Activated CD4-positive, alpha-beta T cell treated with anti-CD3 and anti-CD28 coated beads for 36 hours (primary cell): ENCODE measurements around the gene SMCP. TPM values are rescaled to one million over a fixed set of nuclear protein-coding genes. Genes with fewer than 3 reads are reported as not detected.

Source experiments
- ATAC-seq: fragments of 200-7000 bp; cut with Tn5 transposase; one replicate; pipeline ENCODE4 v1.10.0; 2021; ENCODE audit warnings: mild to moderate bottlenecking, moderate library complexity
- CTCF ChIA-PET: fragments of 350-600 bp; sonication (Branson Sonifier 250); formaldehyde crosslinking; loops from one replicate; lab custom pipeline; 2021; ENCODE audit warnings: antibody characterized with exemption; lab: Charles Lee
- POLR2A ChIA-PET: fragments of 350-600 bp; sonication (Branson Sonifier 250); formaldehyde crosslinking; loops from one replicate; lab custom pipeline; 2021; ENCODE audit warnings: antibody characterized with exemption, inconsistent platforms; lab: Charles Lee
- DNase-seq: peaks from one replicate; pipeline ENCODE4 v3.0.0-alpha.2; 2020
- H3K27ac Mint-ChIP-seq: one replicate; pipeline ENCODE4 v1.8.0; 2021; ENCODE audit warnings: mixed read lengths
- H3K27me3 Mint-ChIP-seq: one replicate; pipeline ENCODE4 v1.8.0; 2021; ENCODE audit warnings: mixed read lengths
- H3K36me3 Mint-ChIP-seq: one replicate; pipeline ENCODE4 v1.8.0; 2021; ENCODE audit warnings: low read depth, mixed read lengths
- H3K4me1 Mint-ChIP-seq: one replicate; pipeline ENCODE4 v1.8.0; 2021; ENCODE audit warnings: mixed read lengths
- H3K4me3 Mint-ChIP-seq: one replicate; pipeline ENCODE4 v1.8.0; 2021; ENCODE audit warnings: mild to moderate bottlenecking, moderate library complexity, mixed read lengths
- H3K9me3 Mint-ChIP-seq: one replicate; pipeline ENCODE4 v1.8.0; 2021; ENCODE audit warnings: low read depth, mixed read lengths
- intact Hi-C, 2 experiments: fragments of 100-400 bp; cut with DNase I in 1 of 2; cut with micrococcal nuclease in 1 of 2; formaldehyde crosslinking; loops; one replicate each; pipeline versions ENCODE4 v1.14.2 to v1.15.1; 2022 to 2024; cut with DNase I, micrococcal nuclease
- total RNA-seq, 2 experiments: library from RNA; stranded (reverse); gene quantifications; one replicate each; pipeline ENCODE4 v1.2.3, GENCODE V29; 2021

Gene SMCP
- total RNA-seq, 2 experiments from 2014 or later: not detected

GRCh38 chr1:152870831-152871730 lies 7.0 kb upstream of the SMCP start:
- DNase-seq (peak; percentile 14), ATAC-seq (no peak)
- no peaks in the 10 kb centered on the region for H3K4me1 Mint-ChIP-seq
- H3K27ac Mint-ChIP-seq: no peak overlapping the region
- H3K36me3 Mint-ChIP-seq: no peaks in the 10 kb centered on the region
- intact Hi-C loops: loop anchor here (1.0 to 10.0 kb wide), 7 partner anchors 56 to 352 kb away; partner anchors contain the start of gene SPRR1B (in 1 of the 2)
- H3K9me3 Mint-ChIP-seq: no peaks in the 10 kb centered on the region
- CTCF ChIA-PET: interaction anchor here (0.5 to 1.8 kb wide), 15 partner anchors 11 to 407 kb away, joined by 3 to 7 read pairs (median 3); no protein-coding TSS in a partner anchor
- POLR2A ChIA-PET: no interaction called here
- no peak overlapping the region for H3K4me3 Mint-ChIP-seq
- peaks cover 9% of the 10 kb centered on the region for H3K27me3 Mint-ChIP-seq

- Mint-ChIP-seq H3K36me3 (no peaks in the 10 kb centered on the region), H3K4me3 (no peak overlapping the region), H3K27me3 (peaks cover 9% of the 10 kb centered on the region), H3K9me3 (no peaks in the 10 kb centered on the region), H3K4me1 (no peaks in the 10 kb centered on the region), H3K27ac (no peak overlapping the region)
- DNase-seq (no peak), ATAC-seq (no peak)
- CTCF ChIA-PET: interaction anchor here (0.6 to 1.8 kb wide), 5 partner anchors 11 to 402 kb away, joined by 3 to 7 read pairs (median 3); no protein-coding TSS in a partner anchor
- intact Hi-C loops: loop anchor here (1.0 to 10.0 kb wide), 6 partner anchors 55 to 352 kb away; partner anchors contain the start of gene SPRR1B (in 1 of the 2)
- POLR2A ChIA-PET: no interaction called here
Measured at GRCh38 chr1:152871731-152872126, 6.4 kb upstream of the SMCP start.

- ChIA-PET CTCF (interaction anchor here (0.6 to 1.7 kb wide), 3 partner anchors 13 to 220 kb away, joined by 3 to 5 read pairs (median 4); partner anchors contain the start of gene LCE7A), POLR2A (no interaction called here)
- Mint-ChIP-seq H3K9me3 (no peaks in the 10 kb centered on the region), H3K27ac (no peak overlapping the region), H3K27me3 (peaks cover 13% of the 10 kb centered on the region), H3K36me3 (no peaks in the 10 kb centered on the region), H3K4me3 (no peak overlapping the region), H3K4me1 (no peaks in the 10 kb centered on the region)
- intact Hi-C loops: loop anchor here (5.0 to 10.0 kb wide), 4 partner anchors 161 to 349 kb away; partner anchors contain the start of gene SPRR1B (in 1 of the 2)
- DNase-seq (no peak), ATAC-seq (no peak)
Measured at GRCh38 chr1:152873495-152873894, 4.6 kb upstream of the SMCP start.

GRCh38 chr1:152876827-152877226 lies 1.3 kb upstream of the SMCP start:
- DNase-seq (no peak), ATAC-seq (no peak)
- no peaks in the 10 kb centered on the region for H3K9me3 Mint-ChIP-seq
- POLR2A ChIA-PET: no interaction called here
- CTCF ChIA-PET: no interaction called here
- H3K27ac Mint-ChIP-seq: no peak overlapping the region
- intact Hi-C loops: loop anchor here (10.0 kb wide), 3 partner anchors 158 to 318 kb away; partner anchors contain the start of gene SPRR1B (in 1 of the 2)
- no peaks in the 10 kb centered on the region for H3K36me3 Mint-ChIP-seq
- H3K4me3 Mint-ChIP-seq: no peak overlapping the region
- peaks cover 12% of the 10 kb centered on the region for H3K27me3 Mint-ChIP-seq
- no peaks in the 10 kb centered on the region for H3K4me1 Mint-ChIP-seq

- no peaks in the 10 kb centered on the region for H3K9me3 Mint-ChIP-seq
- H3K27ac Mint-ChIP-seq: no peak overlapping the region
- H3K4me1 Mint-ChIP-seq: no peaks in the 10 kb centered on the region
- H3K27me3 Mint-ChIP-seq: peaks cover 12% of the 10 kb centered on the region
- ATAC-seq (no peak), DNase-seq (no peak)
- intact Hi-C loops: loop anchor here (2.0 to 10.0 kb wide), 4 partner anchors 155 to 399 kb away; partner anchors contain the start of gene SPRR1B (in 1 of the 2)
- POLR2A ChIA-PET: no interaction called here
- H3K4me3 Mint-ChIP-seq: no peak overlapping the region
- no peaks in the 10 kb centered on the region for H3K36me3 Mint-ChIP-seq
- CTCF ChIA-PET: interaction anchor here (0.6 kb wide), 1 partner anchor 150 kb away, joined by 3 read pairs; no protein-coding TSS in a partner anchor
Measured at GRCh38 chr1:152879559-152880198, 1.6 kb downstream of the SMCP start.

GRCh38 chr1:152880316-152880715 lies 2.2 kb downstream of the SMCP start:
- Mint-ChIP-seq H3K9me3 (no peaks in the 10 kb centered on the region), H3K27ac (no peak overlapping the region), H3K4me3 (no peak overlapping the region), H3K27me3 (peaks cover 12% of the 10 kb centered on the region), H3K4me1 (no peaks in the 10 kb centered on the region), H3K36me3 (no peaks in the 10 kb centered on the region)
- intact Hi-C loops: no loop called here
- ChIA-PET CTCF (no interaction called here), POLR2A (no interaction called here)
- DNase-seq: no peak
- ATAC-seq: no peak

GRCh38 chr1:152880907-152881306 lies 2.8 kb downstream of the SMCP start:
- H3K4me1 Mint-ChIP-seq: no peaks in the 10 kb centered on the region
- H3K27me3 Mint-ChIP-seq: peaks cover 10% of the 10 kb centered on the region
- POLR2A ChIA-PET: no interaction called here
- peak; percentile 60 for ATAC-seq
- H3K36me3 Mint-ChIP-seq: no peaks in the 10 kb centered on the region
- intact Hi-C loops: no loop called here
- peak; percentile 22 for DNase-seq
- no peak overlapping the region for H3K4me3 Mint-ChIP-seq
- CTCF ChIA-PET: interaction anchor here (0.7 kb wide), 1 partner anchor 11 kb away, joined by 3 read pairs; no protein-coding TSS in a partner anchor
- H3K9me3 Mint-ChIP-seq: no peaks in the 10 kb centered on the region
- no peak overlapping the region for H3K27ac Mint-ChIP-seq

- Mint-ChIP-seq H3K36me3 (no peaks in the 10 kb centered on the region), H3K27ac (no peak overlapping the region), H3K27me3 (peaks cover 4% of the 10 kb centered on the region), H3K4me1 (no peaks in the 10 kb centered on the region), H3K4me3 (no peak overlapping the region), H3K9me3 (no peaks in the 10 kb centered on the region)
- DNase-seq (no peak), ATAC-seq (no peak)
- ChIA-PET CTCF (interaction anchor here (0.5 to 1.1 kb wide), 2 partner anchors 9 to 18 kb away, joined by 3 to 4 read pairs; no protein-coding TSS in a partner anchor), POLR2A (no interaction called here)
- intact Hi-C loops: no loop called here
Measured at GRCh38 chr1:152884085-152884484, 6.0 kb downstream of the SMCP start.

GRCh38 chr1:152884506-152884905 lies 6.4 kb downstream of the SMCP start:
- Mint-ChIP-seq H3K4me1 (no peaks in the 10 kb centered on the region), H3K9me3 (no peaks in the 10 kb centered on the region), H3K36me3 (no peaks in the 10 kb centered on the region), H3K4me3 (no peak overlapping the region), H3K27ac (no peak overlapping the region), H3K27me3 (peaks cover 4% of the 10 kb centered on the region)
- ATAC-seq (no peak), DNase-seq (no peak)
- ChIA-PET POLR2A (no interaction called here), CTCF (no interaction called here)
- intact Hi-C loops: no loop called here

- no peaks in the 10 kb centered on the region for H3K4me1 Mint-ChIP-seq
- DNase-seq (no peak), ATAC-seq (no peak)
- H3K4me3 Mint-ChIP-seq: no peak overlapping the region
- intact Hi-C loops: no loop called here
- ChIA-PET CTCF (no interaction called here), POLR2A (no interaction called here)
- H3K27me3 Mint-ChIP-seq: peaks cover 6% of the 10 kb centered on the region
- no peaks in the 10 kb centered on the region for H3K9me3 Mint-ChIP-seq
- no peaks in the 10 kb centered on the region for H3K36me3 Mint-ChIP-seq
- no peak overlapping the region for H3K27ac Mint-ChIP-seq
Measured at GRCh38 chr1:152884966-152885624, 7.0 kb downstream of the SMCP start.

- DNase-seq (no peak), ATAC-seq (no peak)
- intact Hi-C loops: no loop called here
- Mint-ChIP-seq H3K9me3 (no peaks in the 10 kb centered on the region), H3K36me3 (no peaks in the 10 kb centered on the region), H3K27me3 (peaks cover 8% of the 10 kb centered on the region), H3K4me3 (no peak overlapping the region), H3K27ac (no peak overlapping the region), H3K4me1 (no peaks in the 10 kb centered on the region)
- ChIA-PET CTCF (no interaction called here), POLR2A (no interaction called here)
Measured at GRCh38 chr1:152886085-152886484, 8.0 kb downstream of the SMCP start.
